GM21576 (cell line): Measurements from ENCODE around the gene RHBDF1.
A peak's percentile ranks its signal among the peaks of the same experiment; 100 is the strongest.

Experiments used
- ATAC-seq: cut with Tn5 transposase; IDR thresholded peaks from one replicate; pipeline ENCODE4 v1.9.1; 2021; ENCODE audit warnings: mild to moderate bottlenecking, moderate library complexity; ENCODE audit not compliant: unreplicated experiment

RHBDF1 gene

GRCh38 chr16:92431-93339 is 20.3 kb upstream of the RHBDF1 start:
- ATAC-seq = no peak

GRCh38 chr16:91484-91883 is 19.1 kb upstream of the RHBDF1 start:
- ATAC-seq = no peak

- no peak for ATAC-seq
Measured at GRCh38 chr16:89391-90302, 17.2 kb upstream of the RHBDF1 start.

GRCh38 chr16:88613-89012 is 16.2 kb upstream of the RHBDF1 start:
- ATAC-seq = no peak

- no peak for ATAC-seq
Measured at GRCh38 chr16:86483-86952, 14.1 kb upstream of the RHBDF1 start.

- no peak for ATAC-seq
Measured at GRCh38 chr16:85865-86264, 13.4 kb upstream of the RHBDF1 start.

- ATAC-seq = no peak
Measured at GRCh38 chr16:85407-85782, 13.0 kb upstream of the RHBDF1 start.

- ATAC-seq = peak; percentile 60
Measured at GRCh38 chr16:84718-85406, 12.4 kb upstream of the RHBDF1 start.

- ATAC-seq = peak; percentile 4
Measured at GRCh38 chr16:83781-84615, 11.6 kb upstream of the RHBDF1 start.

- ATAC-seq = no peak
Measured at GRCh38 chr16:83060-83603, 10.7 kb upstream of the RHBDF1 start.

- no peak for ATAC-seq
Measured at GRCh38 chr16:79151-80054, 7.0 kb upstream of the RHBDF1 start.

GRCh38 chr16:78444-79150 is 6.2 kb upstream of the RHBDF1 start:
- ATAC-seq = peak; percentile 15

- peak; percentile 56 for ATAC-seq
Measured at GRCh38 chr16:77807-78443, 5.5 kb upstream of the RHBDF1 start, which contains the start of gene MPG. TSS of gene MPG (plus strand) at chr16:78225. CDS start at chr16:78310, 85 bp downstream.

GRCh38 chr16:77273-77806 is 4.9 kb upstream of the RHBDF1 start:
- ATAC-seq = peak; percentile 31

GRCh38 chr16:76535-77272 is 4.3 kb upstream of the RHBDF1 start:
- no peak for ATAC-seq

- ATAC-seq = no peak
Measured at GRCh38 chr16:75580-76501, 3.4 kb upstream of the RHBDF1 start.
